Pancreas (tissue), 10 donors: ENCODE data around the gene LUC7L. TPM values are rescaled to one million over a fixed set of nuclear protein-coding genes. Genes with fewer than 3 reads are reported as not detected.
A peak's percentile ranks its signal among the peaks of the same experiment; 100 is the strongest.

Source experiments
- ATAC-seq, 4 donors: fragments of 200-7000 bp; cut with Tn5 transposase; one replicate each; pipeline versions ENCODE4 v1.8.0 to v1.9.1; 2020; ENCODE audit warnings: mild to moderate bottlenecking in 4 of 4, moderate library complexity in 4 of 4
- DNase-seq, 6 donors: peaks; one replicate each; pipeline ENCODE4 v3.0.0-alpha.2; 2020
- FAIRE-seq: peaks from 2 replicates; lab custom pipeline; 2012; peaks lifted over from hg19 to GRCh38; lab: Jason Lieb, UNC
- H3K27ac ChIP-seq, 4 donors: fragments of 200-600 bp; sonication (generic); 1 replicate in 3 of 4; 2 replicates in 1 of 4; pipeline versions ENCODE4 v1.5.0 to v1.8.0; 2020
- H3K27me3 ChIP-seq, 4 donors: fragments of 200-600 bp; one replicate each; pipeline ENCODE4 v1.8.0; 2021
- H3K36me3 ChIP-seq, 3 donors: fragments of 200-600 bp; sonication (generic) in 1 of 3; one replicate each; pipeline versions ENCODE4 v1.5.0 to v1.8.0; 2020 to 2021
- H3K4me1 ChIP-seq, 3 donors: fragments of 200-600 bp; one replicate each; pipeline ENCODE4 v1.8.0; 2021
- H3K4me3 ChIP-seq, 4 donors: fragments of 200-600 bp; sonication (generic) in 2 of 4; one replicate each; pipeline versions ENCODE4 v1.5.0 to v1.8.0; 2020 to 2021
- H3K9me3 ChIP-seq, 4 donors: fragments of 200-600 bp; one replicate each; pipeline ENCODE4 v1.8.0; 2021
- WGBS, 2 donors: extraction: QIAGEN DNeasy Blood & Tissue Kit; methylation state at CpG; one replicate each; pipeline ENCODE4 v1.1.7; 2013; 5-methylcytosine and 5-hydroxymethylcytosine counted together
- intact Hi-C, 3 donors: fragments of 100-400 bp; cut with DNase I; formaldehyde crosslinking; loops; one replicate each; pipeline versions ENCODE4 v1.11.1 to v1.14.2; 2022
- polyA plus RNA-seq, 2 donors: library from polyadenylated mRNA; stranded (reverse); fragments of 200-250 nt; gene quantifications; one replicate each; pipeline ENCODE4 v1.2.3, GENCODE V29; 2013
- total RNA-seq, 6 donors: library from RNA; stranded (reverse); fragmentation: NEBNext Ultra II Directional in 4 of 6; extraction: Animal tissue kit (Norgen Biotek cat#: 25700) in 4 of 6; gene quantifications; one replicate each; pipeline versions ENCODE4 v1.2.1 to v1.2.4, GENCODE V29; 2021 to 2023
- TF ChIP-seq, protein P1 (sequence below), 4 donors: fragments of 200-600 bp; sonication (generic) in 3 of 4; IDR thresholded peaks; one replicate each; pipeline versions ENCODE4 v1.5.0 to v1.8.0; 2021; ENCODE audit warnings: antibody characterized with exemption in 4 of 4
- donor health status: healthy with polysubstance abuse.
- donor health status: DM: no; HTN: no; CAD: no; lungs with moderate emphysema.
- donor health status: DM: no; HTN: no; CAD: no.
- donor health status: control.
- donor health status: control.
- donor health status: Bipolar disorder and iron deficiency.
- donor health status: DM: yes; HTN: yes; CAD: no.
- donor health status: DM: no; HTN: no; CAD: no.
- donor health status: DM: no; HTN: no; CAD: no.
- donor health status: DM: yes; HTN: yes; CAD: no.

The LUC7L gene
- total and polyA plus RNA-seq, 8 donors: 20.6 to 333 (median 37.5) TPM

DNA sequence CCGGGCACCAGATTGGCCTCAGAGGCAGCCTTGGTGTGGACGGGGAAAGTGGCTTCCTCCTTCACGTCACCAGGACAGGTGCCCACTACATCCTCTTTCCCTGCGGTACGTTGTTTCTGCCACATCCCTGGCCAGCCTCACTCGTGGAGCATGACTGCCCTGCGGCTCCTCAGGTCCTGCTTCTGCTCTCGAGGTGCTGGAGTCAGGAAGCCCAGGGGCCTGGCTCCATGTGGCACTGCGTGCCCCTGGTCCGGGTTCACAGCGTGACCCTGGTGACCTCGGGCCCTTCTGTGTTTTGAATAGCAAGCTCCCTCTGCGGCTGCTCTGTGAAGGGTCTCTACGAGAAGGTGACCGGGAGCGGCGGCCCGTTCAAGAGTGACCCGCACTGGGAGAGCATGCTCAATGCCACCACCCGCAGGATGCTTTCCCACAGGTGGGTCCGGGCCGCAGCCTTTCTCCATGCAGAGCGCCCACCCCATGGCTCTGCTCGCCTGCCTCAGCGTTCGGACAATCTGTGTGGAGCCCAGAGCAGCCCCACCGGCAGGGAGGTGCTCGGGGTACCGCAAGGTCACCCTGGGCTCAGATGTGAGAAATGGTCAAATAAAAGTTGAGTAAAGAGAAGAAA, 33.0 kb upstream of the LUC7L start:
- intact Hi-C loops: no loop called here

DNA sequence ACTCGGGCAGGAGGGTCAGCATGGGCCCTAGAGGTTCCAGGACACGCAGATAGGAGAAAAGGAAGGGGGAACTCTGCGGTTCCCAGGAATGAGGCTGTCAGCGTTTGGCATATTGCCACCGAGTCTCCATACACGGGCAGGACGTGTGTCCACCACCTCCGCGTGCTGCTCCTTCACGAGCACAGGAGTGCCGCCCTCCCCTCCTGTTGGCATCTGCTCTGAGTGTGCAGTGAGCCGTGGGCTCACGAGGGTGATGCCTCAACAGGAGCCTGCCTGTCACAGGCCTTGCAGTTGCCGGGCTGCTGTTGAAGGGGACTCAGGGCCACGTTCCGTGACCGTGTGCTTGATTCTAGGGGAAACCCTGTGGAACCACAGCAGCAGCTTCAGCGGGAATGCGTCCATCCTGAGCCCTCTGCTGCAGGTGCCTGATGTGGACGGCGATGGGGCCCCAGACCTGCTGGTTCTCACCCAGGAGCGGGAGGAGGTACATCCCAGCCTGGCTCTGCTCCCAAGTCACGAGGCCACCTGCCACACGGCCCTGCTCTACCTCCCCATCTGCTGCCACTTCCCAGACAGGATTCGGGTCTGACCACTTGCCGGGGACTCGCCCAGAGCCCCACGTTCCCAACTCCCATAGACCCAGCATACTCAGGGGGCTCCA, 31.9 kb upstream of the LUC7L start:
- Histone ChIP-seq H3K4me1 (peaks cover 0 to 7% (median 0%) of the 10 kb centered on the region in 3 donors), H3K9me3 (no peaks in the 10 kb centered on the region), H3K4me3 (no peak overlapping the region), H3K27me3 (no peaks in the 10 kb centered on the region), H3K36me3 (peaks cover 0 to 51% (median 13%) of the 10 kb centered on the region in 3 donors), H3K27ac (no peak overlapping the region)
- WGBS, 2 donors: 43 to 49% methylated on average over 27 to 28 of the region's 28 CpGs
- FAIRE-seq: no peak
- TF ChIP-seq, protein P1, sequence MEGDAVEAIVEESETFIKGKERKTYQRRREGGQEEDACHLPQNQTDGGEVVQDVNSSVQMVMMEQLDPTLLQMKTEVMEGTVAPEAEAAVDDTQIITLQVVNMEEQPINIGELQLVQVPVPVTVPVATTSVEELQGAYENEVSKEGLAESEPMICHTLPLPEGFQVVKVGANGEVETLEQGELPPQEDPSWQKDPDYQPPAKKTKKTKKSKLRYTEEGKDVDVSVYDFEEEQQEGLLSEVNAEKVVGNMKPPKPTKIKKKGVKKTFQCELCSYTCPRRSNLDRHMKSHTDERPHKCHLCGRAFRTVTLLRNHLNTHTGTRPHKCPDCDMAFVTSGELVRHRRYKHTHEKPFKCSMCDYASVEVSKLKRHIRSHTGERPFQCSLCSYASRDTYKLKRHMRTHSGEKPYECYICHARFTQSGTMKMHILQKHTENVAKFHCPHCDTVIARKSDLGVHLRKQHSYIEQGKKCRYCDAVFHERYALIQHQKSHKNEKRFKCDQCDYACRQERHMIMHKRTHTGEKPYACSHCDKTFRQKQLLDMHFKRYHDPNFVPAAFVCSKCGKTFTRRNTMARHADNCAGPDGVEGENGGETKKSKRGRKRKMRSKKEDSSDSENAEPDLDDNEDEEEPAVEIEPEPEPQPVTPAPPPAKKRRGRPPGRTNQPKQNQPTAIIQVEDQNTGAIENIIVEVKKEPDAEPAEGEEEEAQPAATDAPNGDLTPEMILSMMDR (IDR thresholded peaks at IDR 0.05): no peak
- peak; percentile 67 to 92 (median 80) for ATAC-seq
- DNase-seq: peak; percentile 58 to 86 (median 80)
- intact Hi-C loops: no loop called here

More for the DNA sequence above, 33.0 kb upstream of the LUC7L start:
- H3K36me3 ChIP-seq: peaks cover 0 to 51% (median 13%) of the 10 kb centered on the region in 3 donors
- peaks cover 0 to 7% (median 0%) of the 10 kb centered on the region in 3 donors for H3K4me1 ChIP-seq
- ATAC-seq: no peak
- TF ChIP-seq, protein P1 (IDR thresholded peaks at IDR 0.05): no peak
- no peak overlapping the region for H3K4me3 ChIP-seq
- H3K27me3 ChIP-seq: no peaks in the 10 kb centered on the region
- DNase-seq: peak in 1 of 6 donors; percentile 33
- 93 to 94% methylated on average over 29 of the region's 29 CpGs for WGBS, 2 donors
- FAIRE-seq: no peak
- no peak overlapping the region for H3K27ac ChIP-seq
- no peaks in the 10 kb centered on the region for H3K9me3 ChIP-seq

DNA sequence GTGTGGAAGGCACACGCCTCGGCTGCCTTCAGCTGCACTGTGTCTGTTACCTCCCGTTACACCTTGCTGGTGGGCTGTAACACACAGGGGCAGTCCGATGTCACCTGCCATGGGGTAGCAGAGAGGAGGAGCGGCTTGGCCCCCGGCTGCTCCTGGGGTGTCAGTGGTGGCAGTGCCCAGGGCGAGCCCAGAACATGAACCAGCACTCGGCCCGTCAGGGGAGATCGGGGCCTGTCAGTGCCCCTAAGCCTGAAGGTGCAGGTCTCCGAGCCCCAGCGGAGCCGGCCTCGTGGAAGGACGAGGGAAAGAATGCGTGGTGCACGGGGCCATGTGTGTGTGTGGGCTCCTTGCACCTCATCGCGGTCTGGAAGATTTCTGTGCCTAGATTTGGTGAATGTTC, 31.1 kb upstream of the LUC7L start:
- H3K9me3 ChIP-seq: no peaks in the 10 kb centered on the region
- DNase-seq (no peak), FAIRE-seq (no peak), ATAC-seq (no peak)
- no peaks in the 10 kb centered on the region for H3K27me3 ChIP-seq
- H3K4me3 ChIP-seq: no peak overlapping the region
- intact Hi-C loops: no loop called here
- H3K36me3 ChIP-seq: peaks cover 0 to 53% (median 13%) of the 10 kb centered on the region in 3 donors
- no peak overlapping the region for H3K27ac ChIP-seq
- WGBS, 2 donors: 96 to 97% methylated on average over 19 of the region's 19 CpGs
- H3K4me1 ChIP-seq: peaks cover 0 to 7% (median 0%) of the 10 kb centered on the region in 3 donors
- TF ChIP-seq, protein P1 (IDR thresholded peaks at IDR 0.05): no peak

DNA sequence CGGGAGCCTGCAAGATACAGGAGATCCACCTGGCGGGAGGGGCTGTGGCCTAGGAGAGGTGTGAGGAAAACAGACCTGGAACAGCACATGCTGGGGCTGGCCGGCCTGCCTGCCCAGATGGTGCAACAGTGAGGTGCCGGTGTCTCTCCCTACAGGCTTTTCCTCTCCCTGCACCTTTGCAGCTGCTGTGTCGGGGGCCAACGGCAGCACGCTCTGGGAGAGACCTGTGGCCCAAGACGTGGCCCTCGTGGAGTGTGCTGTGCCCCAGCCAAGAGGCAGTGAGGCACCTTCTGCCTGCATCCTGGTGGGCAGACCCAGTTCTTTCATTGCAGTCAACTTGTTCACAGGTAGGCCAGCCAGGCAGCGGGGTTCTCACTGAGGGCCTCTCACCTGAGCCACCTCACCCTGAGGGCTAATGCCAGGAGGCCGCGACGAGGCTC, 30.6 kb upstream of the LUC7L start:
- H3K36me3 ChIP-seq: peaks cover 0 to 55% (median 13%) of the 10 kb centered on the region in 3 donors
- TF ChIP-seq, protein P1 (IDR thresholded peaks at IDR 0.05): no peak
- FAIRE-seq: no peak

More for the DNA sequence above, 30.6 kb upstream of the LUC7L start:
- Histone ChIP-seq H3K27ac (no peak overlapping the region), H3K4me3 (no peak overlapping the region), H3K27me3 (no peaks in the 10 kb centered on the region), H3K4me1 (peaks cover 0 to 7% (median 0%) of the 10 kb centered on the region in 3 donors), H3K9me3 (no peaks in the 10 kb centered on the region)
- 89 to 92% methylated on average over 13 of the region's 13 CpGs for WGBS, 2 donors
- intact Hi-C loops: no loop called here
- DNase-seq (peak in 1 of 6 donors; percentile 67), ATAC-seq (no peak)
